Testis (tissue), 3 donors: ENCODE results near the gene SLC2A10. TPM values are rescaled to one million over a fixed set of nuclear protein-coding genes. Genes with fewer than 3 reads are reported as not detected.

Source experiments
- DNase-seq: peaks from one replicate; pipeline ENCODE4 v3.0.0-alpha.2; 2019
- H3K27ac ChIP-seq, 2 donors: fragments of 200-600 bp; sonication (generic); one replicate each; pipeline ENCODE4 v1.5.1; 2019
- H3K27me3 ChIP-seq: fragments of 200-600 bp; sonication (generic); one replicate; pipeline ENCODE4 v1.5.1; 2019
- H3K36me3 ChIP-seq: fragments of 200-600 bp; sonication (generic); one replicate; pipeline ENCODE4 v1.5.1; 2017; ENCODE audit warnings: low read depth; ENCODE audit errors: missing control alignments
- H3K4me1 ChIP-seq: fragments of 200-600 bp; sonication (generic); one replicate; pipeline ENCODE4 v1.5.1; 2019
- H3K4me3 ChIP-seq, 2 donors: fragments of 200-600 bp; sonication (generic); one replicate each; pipeline ENCODE4 v1.5.1; 2017 to 2019
- H3K9me3 ChIP-seq: fragments of 200-600 bp; sonication (generic); one replicate; pipeline ENCODE4 v1.5.1; 2017
- CTCF ChIP-seq, 3 experiments: fragments of 450-650 bp in 2 of 3; fragments of 200-600 bp in 1 of 3; sonication (generic) in 1 of 3; IDR thresholded peaks; one replicate each; pipeline ENCODE4 v1.5.1; 2016 to 2019; ENCODE audit warnings: antibody characterized with exemption in 3 of 3, mild to moderate bottlenecking in 2 of 3, moderate library complexity in 1 of 3
- POLR2A ChIP-seq: fragments of 450-650 bp; IDR thresholded peaks from one replicate; pipeline ENCODE4 v1.6.1; 2017; ENCODE audit warnings: antibody characterized with exemption, mild to moderate bottlenecking, moderate library complexity
- WGBS, 2 donors: methylation state at CpG; one replicate each; pipeline ENCODE4 v1.1.5; 2018; 5-methylcytosine and 5-hydroxymethylcytosine counted together
- intact Hi-C: fragments of 100-400 bp; cut with DNase I; formaldehyde crosslinking; loops from one replicate; pipeline ENCODE4 v1.15.1; 2023; ENCODE audit warnings: low total_unique reads
- polyA plus RNA-seq: library from polyadenylated mRNA; stranded (reverse); fragments of 350-450 nt; fragmentation: Illumina TruSeq; extraction: RNeasy Lipid Tissue Mini Kit (QIAGEN cat#74804); gene quantifications from one replicate; pipeline ENCODE4 v1.2.3, GENCODE V29; 2014; ENCODE audit warnings: low read depth, low replicate concordance; ENCODE audit not compliant: insufficient read depth
- total RNA-seq, 2 donors: library from RNA; depleted of rRNA; stranded (reverse); fragments of >200 nt; gene quantifications; one replicate each; pipeline ENCODE4 v1.2.3, GENCODE V29; 2016

The SLC2A10 gene
- total and polyA plus RNA-seq, 3 donors from 2014 or later = 4.8 to 12.2 (median 12.0) TPM

- Histone ChIP-seq H3K9me3 (no peaks in the 10 kb centered on the region), H3K4me3 (no peak overlapping the region), H3K27ac (no peak overlapping the region), H3K4me1 (no peaks in the 10 kb centered on the region), H3K27me3 (no peaks in the 10 kb centered on the region), H3K36me3 (no peaks in the 10 kb centered on the region)
- no peak for DNase-seq
- WGBS, 2 donors = 75 to 85% methylated on average over 4 of the region's 4 CpGs
- TF ChIP-seq CTCF (IDR thresholded peaks at IDR 0.05) (no peak), POLR2A (no peak)
- intact Hi-C loops = no loop called here
Observed at GRCh38 chr20:46701556-46701955, 7.9 kb upstream of the SLC2A10 start.

GRCh38 chr20:46701986-46702385 lies 7.5 kb upstream of the SLC2A10 start:
- intact Hi-C loops = no loop called here
- TF ChIP-seq CTCF (IDR thresholded peaks at IDR 0.05) = no peak
- no peak for TF ChIP-seq POLR2A
- Histone ChIP-seq H3K4me3 (no peak overlapping the region), H3K36me3 (no peaks in the 10 kb centered on the region), H3K4me1 (no peaks in the 10 kb centered on the region), H3K9me3 (no peaks in the 10 kb centered on the region), H3K27ac (no peak overlapping the region), H3K27me3 (no peaks in the 10 kb centered on the region)
- no peak for DNase-seq
- 78 to 92% methylated on average over 2 to 5 of the region's 5 CpGs for WGBS, 2 donors

- TF ChIP-seq CTCF (IDR thresholded peaks at IDR 0.05) (no peak), POLR2A (no peak)
- no peaks in the 10 kb centered on the region for H3K27me3 ChIP-seq
- no peak overlapping the region for H3K4me3 ChIP-seq
- 97% methylated on average over 8 of the region's 8 CpGs for WGBS, 2 donors
- H3K9me3 ChIP-seq = no peaks in the 10 kb centered on the region
- no peak overlapping the region for H3K27ac ChIP-seq
- no peaks in the 10 kb centered on the region for H3K4me1 ChIP-seq
- intact Hi-C loops = no loop called here
- H3K36me3 ChIP-seq = no peaks in the 10 kb centered on the region
- DNase-seq = no peak
Observed at GRCh38 chr20:46702447-46703203, 6.8 kb upstream of the SLC2A10 start.

- WGBS, 2 donors = 80 to 87% methylated on average over 3 of the region's 3 CpGs
- H3K36me3 ChIP-seq = no peaks in the 10 kb centered on the region
- DNase-seq = no peak
- H3K27me3 ChIP-seq = no peaks in the 10 kb centered on the region
- TF ChIP-seq POLR2A (no peak), CTCF (IDR thresholded peaks at IDR 0.05) (no peak)
- no peak overlapping the region for H3K27ac ChIP-seq
- no peaks in the 10 kb centered on the region for H3K9me3 ChIP-seq
- H3K4me1 ChIP-seq = no peaks in the 10 kb centered on the region
- intact Hi-C loops = no loop called here
- no peak overlapping the region for H3K4me3 ChIP-seq
Observed at GRCh38 chr20:46703435-46703834, 6.0 kb upstream of the SLC2A10 start.
